Mesothelial cell of epicardium (in vitro differentiated cells): ENCODE measurements around the gene TC2N. TPM values are rescaled to one million over a fixed set of nuclear protein-coding genes. Genes with fewer than 3 reads are reported as not detected.

Experiments used
- DNase-seq, 2 experiments: peaks; one replicate each; pipeline ENCODE4 v3.0.0; 2021; ENCODE audit warnings: low spot score in 2 of 2; ENCODE audit not compliant: unreplicated experiment in 2 of 2
- H3K27ac Mint-ChIP-seq: 2 replicates; pipeline ENCODE4 v1.8.0; 2021; ENCODE audit warnings: mixed read lengths
- H3K27me3 Mint-ChIP-seq: 2 replicates; pipeline ENCODE4 v1.8.0; 2021; ENCODE audit warnings: low read depth, mixed read lengths
- H3K36me3 Mint-ChIP-seq: 2 replicates; pipeline ENCODE4 v1.8.0; 2021; ENCODE audit warnings: mixed read lengths
- H3K4me1 Mint-ChIP-seq: 2 replicates; pipeline ENCODE4 v1.8.0; 2021; ENCODE audit warnings: mixed read lengths
- H3K4me3 Mint-ChIP-seq: 2 replicates; pipeline ENCODE4 v1.8.0; 2021; ENCODE audit warnings: mild to moderate bottlenecking, moderate library complexity, mixed read lengths
- H3K9me3 Mint-ChIP-seq: 2 replicates; pipeline ENCODE4 v1.8.0; 2021; ENCODE audit warnings: mixed read lengths
- total RNA-seq: library from RNA; stranded (reverse); gene quantifications from 3 replicates; pipeline ENCODE4 v1.2.1, GENCODE V29; 2021
- TF ChIP-seq, protein P1 (sequence below): fragments of 200-600 bp; sonication (generic); IDR thresholded peaks from one replicate; pipeline ENCODE4 v1.5.0; 2021; ENCODE audit warnings: antibody characterized with exemption; ENCODE audit not compliant: unreplicated experiment

The TC2N gene
- total RNA-seq, 1 donor from 2014 or later = 8.5 TPM

DNA sequence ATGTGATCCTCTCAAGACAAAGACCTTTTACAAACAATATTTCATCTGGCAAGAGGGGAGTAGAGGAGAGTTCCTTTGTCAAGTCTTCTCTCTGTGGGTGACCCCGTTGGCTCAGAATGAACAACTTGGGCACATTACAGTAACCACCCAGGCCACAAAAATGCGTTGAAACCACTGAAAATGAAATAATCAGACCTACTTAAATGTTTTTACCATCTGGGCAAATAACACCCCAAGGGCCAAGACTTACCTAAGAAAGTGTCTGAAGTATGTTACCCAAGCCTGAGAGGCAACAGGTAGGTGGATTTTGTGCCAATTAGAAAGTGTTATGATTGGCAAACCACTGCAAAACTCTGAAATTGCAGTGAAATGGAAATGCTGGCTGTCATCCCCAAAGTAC lies 1.3 kb downstream of the TC2N start:
- TF ChIP-seq, protein P1, sequence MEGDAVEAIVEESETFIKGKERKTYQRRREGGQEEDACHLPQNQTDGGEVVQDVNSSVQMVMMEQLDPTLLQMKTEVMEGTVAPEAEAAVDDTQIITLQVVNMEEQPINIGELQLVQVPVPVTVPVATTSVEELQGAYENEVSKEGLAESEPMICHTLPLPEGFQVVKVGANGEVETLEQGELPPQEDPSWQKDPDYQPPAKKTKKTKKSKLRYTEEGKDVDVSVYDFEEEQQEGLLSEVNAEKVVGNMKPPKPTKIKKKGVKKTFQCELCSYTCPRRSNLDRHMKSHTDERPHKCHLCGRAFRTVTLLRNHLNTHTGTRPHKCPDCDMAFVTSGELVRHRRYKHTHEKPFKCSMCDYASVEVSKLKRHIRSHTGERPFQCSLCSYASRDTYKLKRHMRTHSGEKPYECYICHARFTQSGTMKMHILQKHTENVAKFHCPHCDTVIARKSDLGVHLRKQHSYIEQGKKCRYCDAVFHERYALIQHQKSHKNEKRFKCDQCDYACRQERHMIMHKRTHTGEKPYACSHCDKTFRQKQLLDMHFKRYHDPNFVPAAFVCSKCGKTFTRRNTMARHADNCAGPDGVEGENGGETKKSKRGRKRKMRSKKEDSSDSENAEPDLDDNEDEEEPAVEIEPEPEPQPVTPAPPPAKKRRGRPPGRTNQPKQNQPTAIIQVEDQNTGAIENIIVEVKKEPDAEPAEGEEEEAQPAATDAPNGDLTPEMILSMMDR = no peak
- DNase-seq = no peak
- H3K9me3 Mint-ChIP-seq = no peaks in the 10 kb centered on the region
- no peak overlapping the region for H3K27ac Mint-ChIP-seq
- peaks cover 3% of the 10 kb centered on the region for H3K27me3 Mint-ChIP-seq
- H3K4me3 Mint-ChIP-seq = no peak overlapping the region
- peaks cover 2% of the 10 kb centered on the region for H3K4me1 Mint-ChIP-seq
- H3K36me3 Mint-ChIP-seq = peaks cover 9% of the 10 kb centered on the region

DNA sequence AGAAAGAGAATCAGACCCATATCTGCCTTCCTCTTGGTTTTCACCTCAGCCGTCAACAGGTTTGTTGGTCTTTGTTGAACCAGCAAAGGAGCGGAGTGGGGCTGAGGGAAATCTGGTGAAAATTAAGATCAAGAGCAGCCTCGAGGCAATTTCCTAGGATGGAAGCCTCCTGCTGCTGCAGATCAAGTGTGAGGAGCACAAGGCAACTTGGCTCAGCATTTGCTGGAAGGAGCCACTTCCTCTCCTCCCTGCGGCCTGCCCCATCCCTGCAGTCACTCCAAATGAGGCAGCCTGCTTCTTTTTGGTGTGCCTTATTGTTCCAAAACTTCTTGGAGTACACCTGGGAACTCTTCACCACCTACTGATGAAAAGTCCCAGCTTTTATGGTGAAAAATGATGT lies 4.9 kb downstream of the TC2N start:
- H3K36me3 Mint-ChIP-seq = peaks cover 3% of the 10 kb centered on the region
- no peak overlapping the region for H3K27ac Mint-ChIP-seq
- no peak overlapping the region for H3K4me3 Mint-ChIP-seq
- TF ChIP-seq, protein P1 = no peak
- DNase-seq = no peak
- no peaks in the 10 kb centered on the region for H3K9me3 Mint-ChIP-seq
- H3K27me3 Mint-ChIP-seq = peaks cover 22% of the 10 kb centered on the region
- H3K4me1 Mint-ChIP-seq = peaks cover 5% of the 10 kb centered on the region

- H3K4me3 Mint-ChIP-seq = no peak overlapping the region
- H3K4me1 Mint-ChIP-seq = peaks cover 5% of the 10 kb centered on the region
- H3K27ac Mint-ChIP-seq = no peak overlapping the region
- no peak for DNase-seq
- H3K27me3 Mint-ChIP-seq = peaks cover 23% of the 10 kb centered on the region
- H3K9me3 Mint-ChIP-seq = no peaks in the 10 kb centered on the region
- H3K36me3 Mint-ChIP-seq = no peaks in the 10 kb centered on the region
- TF ChIP-seq, protein P1 = no peak
These were observed 6.2 kb downstream of the TC2N start for GRCh38 chr14:91861091-91861490.

DNA sequence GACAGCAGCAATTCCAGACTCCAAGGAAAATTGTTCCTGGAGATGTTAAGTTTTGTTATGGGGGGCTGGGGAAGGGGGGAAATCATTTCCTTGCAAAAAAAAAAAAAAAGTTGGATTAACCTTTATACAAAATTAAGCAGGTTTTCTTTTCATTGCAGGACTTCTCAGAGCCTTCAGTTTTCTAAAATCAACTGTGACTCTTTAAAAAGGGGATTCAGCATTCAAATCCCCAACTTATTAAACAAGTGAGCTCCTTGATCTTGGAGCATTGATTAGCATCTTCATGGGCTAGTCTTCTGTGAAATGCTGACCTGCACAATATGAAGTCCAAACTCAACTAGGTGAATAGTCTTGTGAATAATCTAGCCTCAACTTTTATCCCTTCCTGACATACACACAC lies 7.1 kb downstream of the TC2N start:
- Mint-ChIP-seq H3K36me3 (no peaks in the 10 kb centered on the region), H3K27me3 (peaks cover 30% of the 10 kb centered on the region), H3K27ac (no peak overlapping the region), H3K4me3 (no peak overlapping the region), H3K4me1 (peaks cover 5% of the 10 kb centered on the region), H3K9me3 (no peaks in the 10 kb centered on the region)
- TF ChIP-seq, protein P1 = no peak
- DNase-seq = no peak

DNA sequence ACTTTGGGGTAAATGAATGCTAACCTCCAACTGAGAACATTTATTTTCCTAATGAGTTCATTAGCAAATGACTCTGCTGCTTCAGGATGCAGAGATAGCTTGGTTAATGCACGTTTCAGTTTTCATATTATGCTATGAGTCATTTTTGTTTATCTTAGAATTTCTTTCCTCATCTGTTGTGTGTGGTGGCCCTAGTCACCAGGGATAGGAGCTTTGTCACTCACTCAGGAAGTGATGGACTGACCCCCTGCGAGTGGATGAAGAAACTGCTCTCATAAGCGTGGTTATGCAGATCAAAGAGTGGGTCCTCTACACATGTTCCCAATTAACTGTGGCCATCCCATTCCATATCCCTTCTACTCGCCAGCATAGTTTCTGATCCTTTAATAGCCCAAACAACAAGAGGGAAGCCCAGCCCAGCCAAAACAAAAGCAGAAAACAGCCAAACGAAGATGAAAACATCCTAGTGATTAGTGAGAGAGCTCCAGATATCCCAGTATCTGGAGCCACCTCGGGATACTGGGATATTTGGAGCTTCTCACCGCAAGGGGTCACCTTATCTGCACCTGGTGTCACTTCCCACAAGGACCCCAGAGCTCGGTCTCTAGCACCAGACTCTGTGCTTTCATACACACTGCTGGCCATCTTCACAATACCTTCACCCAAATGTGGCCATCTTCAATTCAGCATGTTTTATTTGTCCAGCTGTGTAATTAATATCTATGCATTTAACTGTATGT lies 8.6 kb downstream of the TC2N start:
- H3K27ac Mint-ChIP-seq = no peak overlapping the region
- H3K4me1 Mint-ChIP-seq = peaks cover 5% of the 10 kb centered on the region
- no peak overlapping the region for H3K4me3 Mint-ChIP-seq
- no peak for DNase-seq
- H3K27me3 Mint-ChIP-seq = peaks cover 37% of the 10 kb centered on the region
- H3K36me3 Mint-ChIP-seq = no peaks in the 10 kb centered on the region
- no peaks in the 10 kb centered on the region for H3K9me3 Mint-ChIP-seq
- TF ChIP-seq, protein P1 = no peak

DNA sequence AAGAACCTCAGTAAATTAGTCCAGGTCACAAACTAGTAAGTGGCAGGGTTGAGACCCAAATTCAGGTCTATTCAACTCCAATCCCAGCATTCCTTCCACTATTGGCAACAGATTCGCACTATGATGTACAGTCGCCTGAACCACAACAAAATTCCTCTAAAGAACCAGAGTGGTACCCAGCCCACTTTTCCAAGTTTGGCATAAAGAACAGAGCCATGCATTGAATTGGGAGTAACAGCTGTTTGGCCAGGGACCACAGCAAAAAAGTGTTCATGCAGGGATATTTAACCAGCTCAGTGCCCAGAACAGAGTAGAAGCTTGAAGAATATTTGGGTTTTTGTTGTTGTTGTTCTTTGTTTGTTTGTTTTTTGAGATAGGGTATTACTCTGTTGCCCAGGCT lies 9.7 kb downstream of the TC2N start:
- Mint-ChIP-seq H3K9me3 (no peaks in the 10 kb centered on the region), H3K4me3 (no peak overlapping the region), H3K27ac (no peak overlapping the region), H3K36me3 (no peaks in the 10 kb centered on the region), H3K4me1 (peaks cover 12% of the 10 kb centered on the region), H3K27me3 (peaks cover 43% of the 10 kb centered on the region)
- DNase-seq = no peak
- TF ChIP-seq, protein P1 = no peak
